Measurements from ENCODE around the gene HBZ.

DNA sequence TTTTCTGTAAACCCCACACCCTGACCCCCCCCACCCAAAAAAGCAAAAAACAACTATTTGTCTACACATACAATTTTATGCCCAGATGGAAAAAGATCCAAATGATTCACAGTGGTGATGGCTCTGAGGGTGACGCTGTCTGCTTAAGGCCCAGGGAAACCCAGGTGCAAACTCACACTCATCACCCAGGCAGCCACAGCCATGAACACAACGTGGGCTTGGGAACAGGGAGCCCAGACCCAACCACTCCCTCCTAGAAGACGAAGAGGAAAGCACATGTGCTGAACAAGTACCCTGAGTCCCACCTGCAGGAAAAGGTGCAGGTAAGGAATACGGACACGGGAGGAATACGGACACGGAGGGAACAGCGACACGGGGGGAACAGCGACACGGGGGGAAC lies 33.2 kb downstream of the HBZ start:
- TF ChIP-seq, protein P1, sequence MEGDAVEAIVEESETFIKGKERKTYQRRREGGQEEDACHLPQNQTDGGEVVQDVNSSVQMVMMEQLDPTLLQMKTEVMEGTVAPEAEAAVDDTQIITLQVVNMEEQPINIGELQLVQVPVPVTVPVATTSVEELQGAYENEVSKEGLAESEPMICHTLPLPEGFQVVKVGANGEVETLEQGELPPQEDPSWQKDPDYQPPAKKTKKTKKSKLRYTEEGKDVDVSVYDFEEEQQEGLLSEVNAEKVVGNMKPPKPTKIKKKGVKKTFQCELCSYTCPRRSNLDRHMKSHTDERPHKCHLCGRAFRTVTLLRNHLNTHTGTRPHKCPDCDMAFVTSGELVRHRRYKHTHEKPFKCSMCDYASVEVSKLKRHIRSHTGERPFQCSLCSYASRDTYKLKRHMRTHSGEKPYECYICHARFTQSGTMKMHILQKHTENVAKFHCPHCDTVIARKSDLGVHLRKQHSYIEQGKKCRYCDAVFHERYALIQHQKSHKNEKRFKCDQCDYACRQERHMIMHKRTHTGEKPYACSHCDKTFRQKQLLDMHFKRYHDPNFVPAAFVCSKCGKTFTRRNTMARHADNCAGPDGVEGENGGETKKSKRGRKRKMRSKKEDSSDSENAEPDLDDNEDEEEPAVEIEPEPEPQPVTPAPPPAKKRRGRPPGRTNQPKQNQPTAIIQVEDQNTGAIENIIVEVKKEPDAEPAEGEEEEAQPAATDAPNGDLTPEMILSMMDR (IDR thresholded peaks at IDR 0.05; ENCODE audit: borderline replicate concordance, extremely low read depth, low read length, poor library complexity, severe bottlenecking) = no peak
- no peak for TF ChIP-seq EZH2 (IDR thresholded peaks at IDR 0.05; ENCODE audit: borderline replicate concordance, low read depth, low read length, severe bottlenecking)
